Mesodermal cell (in vitro differentiated cells): ENCODE data around the gene LCN9.

Experiments used
- H3K27ac ChIP-seq: 2 replicates; pipeline ENCODE4 v1.7.0; 2013; ENCODE audit warnings: mild to moderate bottlenecking, low read depth, low read length, moderate library complexity; ENCODE audit not compliant: severe bottlenecking
- H3K36me3 ChIP-seq: 2 replicates; pipeline ENCODE4 v1.7.1; 2013; ENCODE audit warnings: mild to moderate bottlenecking, low read length, moderate library complexity; ENCODE audit not compliant: control insufficient read depth, insufficient read depth
- H3K4me1 ChIP-seq: one replicate; pipeline ENCODE4 v1.7.1; 2013; ENCODE audit warnings: mild to moderate bottlenecking, low read length; ENCODE audit not compliant: insufficient read depth, control insufficient read depth, poor library complexity, severe bottlenecking
- H3K4me3 ChIP-seq: 2 replicates; pipeline ENCODE4 v1.7.0; 2013; ENCODE audit warnings: low read length, control low read depth, mild to moderate bottlenecking; ENCODE audit not compliant: insufficient read depth, poor library complexity, severe bottlenecking; ENCODE audit errors: extremely low read depth
- H3K9me3 ChIP-seq: 2 replicates; pipeline ENCODE4 v1.7.1; 2013; ENCODE audit warnings: mild to moderate bottlenecking, low read length, moderate library complexity; ENCODE audit not compliant: control insufficient read depth
- WGBS, 2 experiments: methylation state at CpG; one replicate each; pipeline ENCODE4 v1.1.5; 2013; ENCODE audit warnings: missing lambda C conversion rate in 2 of 2; ENCODE audit not compliant: insufficient coverage in 2 of 2; 5-methylcytosine and 5-hydroxymethylcytosine counted together

LCN9 gene

DNA sequence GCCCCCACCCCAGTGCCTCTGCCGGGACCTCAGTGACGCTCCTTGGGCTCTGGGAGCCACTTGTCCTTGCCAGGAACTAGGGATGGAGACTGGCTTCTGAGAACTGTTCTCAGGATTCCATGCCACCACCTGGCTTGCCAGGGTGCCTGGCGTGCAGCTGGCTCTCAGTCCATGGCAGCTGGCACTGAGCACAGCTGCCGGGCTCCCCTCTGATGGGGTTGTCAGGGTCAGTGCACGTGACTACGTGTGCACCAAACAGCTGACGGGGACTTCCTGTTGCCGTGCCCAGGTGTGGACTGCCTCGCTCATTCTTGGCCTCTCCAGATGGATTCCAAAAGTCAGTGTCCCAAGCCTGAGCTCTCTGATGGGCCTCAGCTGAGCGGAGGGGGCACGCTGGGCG lies 48.3 kb downstream of the LCN9 start:
- 84 to 89% methylated on average over 12 of the region's 12 CpGs for WGBS, 2 experiments

DNA sequence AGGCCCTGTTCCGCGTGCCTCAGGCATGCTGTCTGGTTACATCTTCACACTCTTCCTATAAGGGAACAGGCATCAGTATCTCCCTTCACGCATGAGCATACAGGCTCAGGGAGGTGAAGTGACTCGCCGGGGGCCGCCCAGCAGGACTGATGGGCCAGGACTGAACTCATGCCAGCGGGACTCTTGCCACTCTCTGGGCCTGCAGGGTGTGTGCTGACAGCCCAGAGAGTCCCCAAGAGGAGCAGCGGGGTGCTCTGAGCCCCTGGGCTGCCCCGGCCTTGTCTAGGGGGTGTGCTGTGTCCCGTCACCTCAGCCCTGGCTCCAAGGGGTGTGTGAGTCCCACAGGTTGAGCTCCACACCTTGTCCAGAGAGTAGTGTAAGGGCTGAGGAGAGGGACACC lies 48.8 kb downstream of the LCN9 start:
- Histone ChIP-seq H3K36me3 (no peaks in the 10 kb centered on the region), H3K9me3 (no peaks in the 10 kb centered on the region), H3K4me1 (no peaks in the 10 kb centered on the region), H3K27ac (no peak overlapping the region), H3K4me3 (no peak overlapping the region)
- WGBS, 2 experiments = 76 to 77% methylated on average over 5 to 9 of the region's 10 CpGs

More for the DNA sequence above, 48.3 kb downstream of the LCN9 start:
- H3K4me3 ChIP-seq = no peak overlapping the region
- no peaks in the 10 kb centered on the region for H3K4me1 ChIP-seq
- H3K27ac ChIP-seq = no peak overlapping the region
- no peaks in the 10 kb centered on the region for H3K9me3 ChIP-seq
- no peaks in the 10 kb centered on the region for H3K36me3 ChIP-seq

- 65 to 78% methylated on average over 15 of the region's 16 CpGs for WGBS, 2 experiments
Observed at GRCh38 chr9:135712613-135713295, 49.6 kb downstream of the LCN9 start.

DNA sequence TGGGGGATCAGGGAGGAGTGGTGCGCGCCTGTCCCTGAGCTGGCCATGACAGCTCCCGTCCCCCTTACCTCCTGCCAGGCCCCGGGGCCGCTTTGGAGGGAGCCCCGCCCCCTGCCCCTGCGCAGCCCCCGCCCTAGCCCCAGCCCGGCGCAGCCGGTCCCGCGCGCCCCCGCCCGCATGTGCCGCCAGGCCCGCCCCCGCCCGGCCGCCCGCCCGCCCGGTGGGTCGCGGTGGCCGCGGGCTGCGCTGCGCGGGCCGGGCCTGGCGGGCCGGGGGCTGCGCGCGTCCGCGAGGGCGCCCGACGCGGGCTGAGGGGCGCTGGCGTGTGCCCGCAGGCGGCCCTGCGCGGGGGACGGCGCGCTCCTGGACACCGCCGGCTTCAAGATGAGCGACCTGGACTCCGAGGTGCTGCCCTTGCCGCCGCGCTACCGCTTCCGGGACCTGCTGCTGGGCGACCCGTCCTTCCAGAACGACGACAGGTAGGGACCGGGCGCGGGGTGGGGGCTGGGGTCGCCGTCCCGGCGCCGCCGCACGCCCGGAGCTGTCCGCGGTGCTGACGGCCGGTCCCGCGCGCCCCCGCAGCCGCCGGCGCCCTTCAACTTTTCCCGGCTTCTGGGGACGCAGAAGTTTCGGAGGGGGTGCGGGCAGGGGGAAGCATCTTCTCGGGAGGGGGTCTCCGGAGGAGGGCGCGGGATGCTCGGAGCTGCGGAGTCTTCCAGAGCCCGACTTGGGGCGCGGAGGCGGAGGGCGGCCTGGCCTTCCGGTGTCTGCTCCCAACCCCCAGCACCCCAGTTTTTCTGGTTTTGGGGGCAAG lies 51.3 kb downstream of the LCN9 start:
- Histone ChIP-seq H3K4me3 (no peak overlapping the region), H3K4me1 (no peaks in the 10 kb centered on the region), H3K27ac (no peak overlapping the region), H3K36me3 (no peaks in the 10 kb centered on the region), H3K9me3 (no peaks in the 10 kb centered on the region)
- WGBS, 2 experiments = 3 to 4% methylated on average over 48 to 75 of the region's 103 CpGs

More at GRCh38 chr9:135712613-135713295, 49.6 kb downstream of the LCN9 start:
- no peaks in the 10 kb centered on the region for H3K9me3 ChIP-seq
- no peak overlapping the region for H3K4me3 ChIP-seq
- H3K27ac ChIP-seq = no peak overlapping the region
- H3K4me1 ChIP-seq = no peaks in the 10 kb centered on the region
- no peaks in the 10 kb centered on the region for H3K36me3 ChIP-seq

DNA sequence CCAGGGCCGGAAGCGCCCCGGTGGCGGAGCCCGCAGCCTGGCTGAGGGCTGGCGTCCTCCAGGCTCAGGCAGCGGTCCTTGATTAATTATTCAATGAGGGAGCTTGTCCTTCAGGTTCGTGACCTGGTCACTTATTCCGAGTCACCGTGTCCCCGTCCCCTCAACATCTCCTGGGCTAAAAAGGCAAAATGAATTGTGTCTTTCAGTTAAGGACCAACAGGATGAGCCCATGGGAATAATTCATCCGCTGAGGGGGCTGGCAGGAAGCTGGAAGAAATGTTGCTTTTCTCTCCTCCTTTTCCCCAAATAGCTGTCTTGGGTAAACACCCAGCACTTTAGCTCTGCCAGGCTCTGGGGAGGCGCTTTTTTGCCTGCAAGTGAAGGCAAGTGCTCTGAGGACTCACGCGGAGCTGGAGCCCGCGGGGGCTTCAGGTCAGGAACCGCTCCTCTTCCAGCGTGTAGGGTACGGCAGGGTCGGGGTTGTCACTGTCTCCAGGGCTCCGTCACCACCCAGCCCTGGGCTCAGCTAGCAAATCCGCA lies 52.0 kb downstream of the LCN9 start:
- H3K9me3 ChIP-seq = no peaks in the 10 kb centered on the region
- no peak overlapping the region for H3K4me3 ChIP-seq
- H3K36me3 ChIP-seq = no peaks in the 10 kb centered on the region
- no peaks in the 10 kb centered on the region for H3K4me1 ChIP-seq
- no peak overlapping the region for H3K27ac ChIP-seq
- WGBS, 2 experiments = 36 to 42% methylated on average over 21 to 22 of the region's 23 CpGs

DNA sequence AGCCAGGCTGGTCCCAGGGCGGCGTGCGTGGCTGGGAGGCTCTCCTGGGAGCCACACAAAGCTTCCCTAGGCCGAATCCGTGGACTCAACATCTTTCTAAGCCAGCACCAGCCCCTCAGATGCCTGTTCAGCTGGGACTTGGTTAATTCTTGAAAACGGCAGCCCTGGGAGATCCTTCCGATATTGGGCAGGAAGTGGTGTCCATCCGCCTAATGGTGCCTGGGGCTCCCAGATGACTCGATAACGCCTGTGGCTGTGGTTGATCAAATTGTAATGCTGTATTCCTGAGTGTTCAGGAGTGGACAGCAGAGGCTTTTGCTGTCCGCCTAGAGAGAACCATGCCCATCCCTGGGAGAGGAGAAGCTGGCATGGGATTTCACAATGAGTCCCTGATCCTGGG lies 52.9 kb downstream of the LCN9 start:
- Histone ChIP-seq H3K27ac (no peak overlapping the region), H3K36me3 (no peaks in the 10 kb centered on the region), H3K9me3 (no peaks in the 10 kb centered on the region), H3K4me1 (no peaks in the 10 kb centered on the region), H3K4me3 (no peak overlapping the region)
- 82 to 93% methylated on average over 9 to 11 of the region's 11 CpGs for WGBS, 2 experiments
